GM19438 (cell line): ENCODE measurements around the gene EDC3.
"Not testable (repeated sequence)": the region's sequence is repeated elsewhere in the genome, so short reads cannot be mapped to it uniquely, and the experiment has no call there.

Experiments used
- ATAC-seq: cut with Tn5 transposase; IDR thresholded peaks from one replicate; pipeline ENCODE4 v1.9.1; 2021; ENCODE audit warnings: low read depth; ENCODE audit not compliant: unreplicated experiment

Gene EDC3, protein sequence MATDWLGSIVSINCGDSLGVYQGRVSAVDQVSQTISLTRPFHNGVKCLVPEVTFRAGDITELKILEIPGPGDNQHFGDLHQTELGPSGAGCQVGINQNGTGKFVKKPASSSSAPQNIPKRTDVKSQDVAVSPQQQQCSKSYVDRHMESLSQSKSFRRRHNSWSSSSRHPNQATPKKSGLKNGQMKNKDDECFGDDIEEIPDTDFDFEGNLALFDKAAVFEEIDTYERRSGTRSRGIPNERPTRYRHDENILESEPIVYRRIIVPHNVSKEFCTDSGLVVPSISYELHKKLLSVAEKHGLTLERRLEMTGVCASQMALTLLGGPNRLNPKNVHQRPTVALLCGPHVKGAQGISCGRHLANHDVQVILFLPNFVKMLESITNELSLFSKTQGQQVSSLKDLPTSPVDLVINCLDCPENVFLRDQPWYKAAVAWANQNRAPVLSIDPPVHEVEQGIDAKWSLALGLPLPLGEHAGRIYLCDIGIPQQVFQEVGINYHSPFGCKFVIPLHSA

DNA sequence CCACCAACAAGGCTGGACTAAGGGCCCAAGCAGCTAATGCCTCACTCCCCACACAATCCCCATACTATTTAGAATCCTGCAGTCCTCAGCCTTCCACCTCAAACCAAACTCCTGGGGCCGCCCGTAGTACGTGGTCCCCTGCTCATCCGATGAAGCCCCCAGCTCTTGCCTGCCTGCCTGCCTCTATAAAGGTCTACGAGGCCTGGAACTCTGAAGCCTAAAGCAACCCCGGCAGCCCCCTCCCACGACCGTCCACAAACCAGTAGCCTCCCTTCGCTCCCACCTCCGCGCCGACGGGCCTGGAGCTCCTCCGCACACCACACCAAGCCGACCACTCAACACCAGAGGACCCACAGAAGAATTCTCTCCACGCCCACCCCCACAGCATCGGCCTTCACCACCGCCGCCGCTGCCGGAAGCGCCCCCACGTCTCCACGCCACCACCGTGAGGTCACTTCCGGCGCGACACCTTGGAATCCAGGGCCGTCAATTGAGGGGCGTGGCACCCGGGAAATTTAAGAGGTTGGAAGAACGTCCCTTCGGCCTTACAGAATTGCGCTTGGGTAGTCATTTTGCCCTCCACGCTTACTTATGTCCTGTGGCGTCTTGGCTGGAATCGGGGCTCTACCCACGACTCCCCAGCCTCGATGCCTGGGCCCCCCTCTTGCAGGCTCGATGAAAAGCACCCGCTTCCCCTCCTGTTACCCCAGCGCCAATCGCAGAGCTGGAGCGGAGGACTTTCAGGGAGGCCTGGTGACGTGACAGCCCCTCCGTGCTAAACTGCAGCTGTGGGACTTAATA lies at the start of gene EDC3:
Gene EDC3, minus strand, starts transcription at position 428 of the 801 bp plus-strand sequence. CDS start 20,900 bp downstream, outside the sequence.
- ATAC-seq = peak; percentile 65

DNA sequence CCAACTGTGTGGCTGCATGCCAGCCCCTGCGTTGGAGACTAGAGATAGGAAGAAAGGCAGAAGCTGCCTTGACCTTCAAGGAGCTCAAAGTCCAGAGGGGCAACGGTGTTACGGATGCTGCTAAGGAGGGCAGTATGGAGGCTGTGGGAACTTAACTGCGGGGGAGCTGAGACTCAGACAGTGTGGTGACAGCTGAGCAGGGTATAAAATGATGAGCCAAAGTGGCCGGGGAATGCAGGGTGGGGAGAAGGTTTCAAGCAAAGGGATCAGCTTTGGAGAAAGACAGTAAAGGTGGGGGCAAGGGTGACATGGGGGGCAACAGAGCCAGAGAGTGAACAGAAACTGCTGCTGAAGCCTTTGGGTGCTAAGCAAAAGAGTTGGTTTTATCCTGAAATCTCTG lies 46.6 kb upstream of the EDC3 start:
- no peak for ATAC-seq

GRCh38 chr15:74738239-74738638 lies 42.4 kb upstream of the EDC3 start:
- ATAC-seq = not testable (repeated sequence)

GRCh38 chr15:74735305-74735704 lies 39.5 kb upstream of the EDC3 start:
- ATAC-seq = no peak

DNA sequence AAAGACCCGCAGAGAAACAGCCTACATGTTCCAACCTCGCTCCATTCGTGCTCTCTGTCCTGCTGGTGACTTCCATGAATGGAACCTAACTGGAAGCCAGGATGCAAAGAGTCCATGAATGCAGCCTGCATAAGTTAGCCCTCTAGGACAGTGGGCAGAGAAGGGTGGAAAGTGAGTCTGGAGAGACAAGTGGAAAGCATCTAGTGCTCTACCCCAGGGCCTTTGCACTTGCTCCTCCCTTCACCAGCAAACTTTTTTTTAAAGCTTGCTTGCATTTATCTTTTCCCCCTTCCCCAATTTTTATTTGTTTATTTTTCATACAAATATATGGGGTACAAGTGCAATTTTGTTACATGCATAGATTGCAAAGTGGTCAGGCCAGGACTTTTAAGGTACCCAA lies 37.4 kb upstream of the EDC3 start:
- ATAC-seq = no peak

DNA sequence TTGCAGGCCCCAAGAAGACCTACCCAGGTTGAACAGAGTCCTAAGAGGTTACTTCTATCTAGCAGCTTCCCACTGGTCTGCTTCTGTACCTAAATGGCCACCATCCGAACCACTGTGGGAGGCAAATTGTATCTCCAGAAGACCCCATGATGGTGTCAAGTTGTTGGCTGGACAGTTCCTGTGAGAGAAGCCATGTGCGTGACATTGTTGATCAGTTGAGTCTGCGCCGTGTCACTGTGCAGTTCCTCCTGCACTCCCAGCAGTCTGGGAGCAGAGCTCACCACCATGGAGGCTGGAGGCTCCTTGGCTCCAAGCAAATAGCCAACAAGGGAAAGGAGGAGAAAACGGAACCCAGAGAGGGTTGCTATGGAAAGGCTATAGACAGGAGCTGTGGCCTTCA lies 37.0 kb upstream of the EDC3 start:
- no peak for ATAC-seq

- no peak for ATAC-seq
Measured at GRCh38 chr15:74730619-74731316, 34.9 kb upstream of the EDC3 start.

GRCh38 chr15:74729372-74729771 lies 33.5 kb upstream of the EDC3 start:
- ATAC-seq = not testable (repeated sequence)

DNA sequence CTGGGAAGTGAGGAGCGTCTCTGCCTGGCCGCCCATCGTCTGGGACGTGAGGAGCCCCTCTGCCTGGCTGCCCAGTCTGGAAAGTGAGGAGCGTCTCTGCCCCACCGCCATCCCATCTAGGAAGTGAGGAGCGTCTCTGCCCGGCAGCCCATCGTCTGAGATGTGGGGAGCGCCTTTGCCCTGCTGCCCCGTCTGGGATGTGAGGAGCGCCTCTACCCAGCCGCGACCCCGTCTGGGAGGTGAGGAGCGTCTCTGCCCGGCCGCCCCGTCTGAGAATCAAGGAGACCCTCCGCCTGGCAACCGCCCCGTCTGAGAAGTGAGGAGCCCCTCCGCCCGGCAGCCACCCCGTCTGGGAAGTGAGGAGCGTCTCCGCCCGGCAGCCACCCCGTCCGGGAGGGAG lies 32.9 kb upstream of the EDC3 start:
- not testable (repeated sequence) for ATAC-seq

GRCh38 chr15:74727727-74728126 lies 31.9 kb upstream of the EDC3 start:
- no peak for ATAC-seq

- no peak for ATAC-seq
Measured at GRCh38 chr15:74726774-74727164, 30.9 kb upstream of the EDC3 start.

DNA sequence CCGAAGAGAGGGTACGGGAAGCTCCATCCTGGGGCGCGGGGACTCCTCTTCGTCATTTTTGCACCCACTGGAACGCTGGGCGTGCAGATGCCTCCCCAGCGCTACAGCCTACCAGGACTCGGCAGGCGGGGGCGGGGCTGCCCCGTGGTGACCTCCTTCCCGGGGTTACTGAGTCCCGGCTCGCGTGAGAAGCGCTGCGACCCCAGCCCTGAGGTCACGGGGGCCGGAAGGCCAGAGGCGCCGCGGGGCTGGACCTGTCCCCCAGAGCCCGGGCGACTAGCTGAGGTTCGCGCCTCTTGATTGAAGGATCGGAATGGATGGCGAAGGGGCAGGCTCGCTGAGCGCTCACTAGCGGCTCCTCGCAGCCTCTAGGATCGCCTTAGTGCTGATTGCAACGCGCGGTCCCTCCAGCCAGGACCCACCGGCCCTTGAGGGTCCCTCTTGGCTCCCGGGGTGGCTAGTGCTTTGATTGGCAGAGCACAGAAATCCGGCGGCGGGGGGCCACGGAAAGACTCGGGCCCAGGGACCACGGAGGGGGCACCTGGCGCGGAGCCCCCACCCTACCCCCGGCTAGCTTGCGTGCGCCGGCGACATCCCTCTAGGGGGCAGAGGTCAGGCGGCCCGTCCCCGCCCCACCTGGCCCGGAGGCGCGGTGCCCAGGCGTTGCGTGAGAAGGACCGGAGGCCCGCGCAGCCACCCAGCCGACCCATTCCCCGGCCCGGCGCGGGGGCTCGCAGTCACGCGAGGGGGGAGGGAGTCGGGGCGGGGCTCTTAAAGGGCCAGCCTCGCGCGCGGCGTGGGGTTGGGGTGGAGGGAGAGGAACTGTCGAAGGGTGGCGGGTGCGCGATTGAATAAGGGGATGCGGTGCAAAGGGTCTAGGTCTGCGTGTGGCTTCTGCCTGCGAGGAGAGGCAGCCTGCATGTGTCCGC lies 30.3 kb upstream of the EDC3 start:
- peak; percentile 54 for ATAC-seq

GRCh38 chr15:74725225-74725774 lies 29.5 kb upstream of the EDC3 start, which contains the start of gene CYP1A1:
TSS of gene CYP1A1 (minus strand) at chr15:74725528. CDS start at chr15:74723097, 2,431 bp downstream.
- no peak for ATAC-seq

- ATAC-seq = no peak
Measured at GRCh38 chr15:74724570-74725224, 28.9 kb upstream of the EDC3 start.

DNA sequence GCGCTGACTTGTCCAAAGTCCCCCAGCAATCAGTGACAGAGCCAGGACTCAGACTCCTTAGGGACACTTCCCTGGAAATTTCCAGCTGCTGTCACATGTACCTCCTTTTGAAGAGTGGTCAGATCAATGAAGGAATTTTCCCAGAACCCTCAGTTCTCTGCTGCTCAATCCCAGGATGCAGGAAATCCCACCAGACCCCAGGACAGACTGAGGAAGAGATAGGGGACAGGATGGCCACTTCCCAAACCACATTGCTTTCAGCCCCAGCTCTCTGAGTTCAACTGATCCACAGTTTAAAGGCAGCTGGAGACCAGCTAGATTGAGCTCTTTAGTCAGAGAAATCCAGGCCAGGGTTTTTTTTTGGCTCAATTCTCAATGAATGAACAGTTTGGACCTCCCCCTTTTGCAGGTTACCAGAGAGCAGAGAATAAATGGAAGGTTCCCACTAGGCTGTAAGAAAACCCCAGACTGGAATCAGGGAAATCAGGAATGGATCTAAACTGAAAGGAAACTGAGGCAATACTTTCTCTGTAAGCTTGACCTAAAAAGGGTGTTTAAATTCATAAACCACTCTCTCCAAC lies 28.0 kb upstream of the EDC3 start:
- no peak for ATAC-seq

GRCh38 chr15:74723187-74723586 lies 27.4 kb upstream of the EDC3 start:
- no peak for ATAC-seq

- no peak for ATAC-seq
Measured at GRCh38 chr15:74722591-74722990, 26.8 kb upstream of the EDC3 start.

DNA sequence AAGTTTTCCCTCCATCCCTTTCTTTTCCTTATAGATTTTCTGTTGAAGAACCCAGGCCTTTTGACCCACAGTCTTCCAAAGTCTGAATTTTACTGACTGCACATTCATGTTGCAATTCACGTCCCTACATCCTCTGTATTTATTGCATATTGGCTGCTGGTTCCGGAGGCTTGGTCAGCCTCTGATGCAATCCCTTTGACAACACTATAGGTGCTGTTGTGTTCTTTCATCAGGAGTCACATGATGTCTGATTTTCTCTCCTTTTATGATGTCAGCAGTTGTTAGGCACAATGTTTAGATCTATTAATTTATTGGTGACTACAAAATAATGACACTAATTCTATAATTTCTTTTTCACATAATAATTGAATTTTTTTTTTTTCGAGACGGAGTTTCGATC lies 20.8 kb upstream of the EDC3 start:
- ATAC-seq = no peak

DNA sequence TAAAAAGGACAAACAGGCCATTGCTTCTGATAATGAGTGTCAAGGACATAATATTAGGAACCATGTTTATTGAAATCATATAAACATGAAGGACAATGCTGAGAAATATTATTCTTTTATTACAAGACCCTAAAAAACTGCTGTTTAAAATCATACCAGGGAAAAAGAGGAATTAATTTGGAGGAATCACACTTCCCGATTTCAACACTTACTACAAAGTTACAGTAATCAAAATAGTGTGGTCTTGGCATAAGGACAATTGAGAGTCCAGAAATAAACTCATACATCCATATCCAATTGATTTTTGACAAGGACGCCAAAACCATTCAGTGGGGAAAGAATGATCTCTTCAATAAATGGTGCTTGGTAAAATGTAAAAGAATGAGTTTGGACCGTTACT lies 16.5 kb upstream of the EDC3 start:
- no peak for ATAC-seq
